Right lobe of liver (tissue), 6 donors: ENCODE measurements around the gene MED27. TPM values are rescaled to one million over a fixed set of nuclear protein-coding genes. Genes with fewer than 3 reads are reported as not detected.

Source experiments
- ATAC-seq, 4 donors: fragments of 200-7000 bp; cut with Tn5 transposase; one replicate each; pipeline ENCODE4 v1.9.1; 2020; ENCODE audit warnings: mild to moderate bottlenecking in 4 of 4, moderate library complexity in 4 of 4
- DNase-seq, 3 donors: peaks; one replicate each; pipeline ENCODE4 v3.0.0-alpha.2; 2020
- H3K27ac ChIP-seq, 3 donors: fragments of 200-600 bp; one replicate each; pipeline ENCODE4 v1.8.0; 2022
- H3K27me3 ChIP-seq, 2 donors: fragments of 200-600 bp; one replicate each; pipeline ENCODE4 v1.8.0; 2022
- H3K36me3 ChIP-seq, 4 donors: fragments of 200-600 bp; sonication (generic) in 1 of 4; one replicate each; pipeline versions ENCODE4 v1.5.1 to v1.8.0; 2017 to 2022; ENCODE audit warnings: control low read depth in 1 of 4
- H3K4me1 ChIP-seq, 4 donors: fragments of 200-600 bp; sonication (generic) in 1 of 4; one replicate each; pipeline versions ENCODE4 v1.5.1 to v1.8.0; 2017 to 2022; ENCODE audit warnings: control low read depth in 1 of 4
- H3K4me3 ChIP-seq, 3 donors: fragments of 200-600 bp; one replicate each; pipeline ENCODE4 v1.8.0; 2022
- H3K9me3 ChIP-seq, 4 donors: fragments of 200-600 bp; sonication (generic) in 1 of 4; one replicate each; pipeline versions ENCODE4 v1.5.1 to v1.8.0; 2017 to 2022; ENCODE audit warnings: control low read depth in 1 of 4
- POLR2A ChIP-seq: fragments of 450-650 bp; IDR thresholded peaks from one replicate; pipeline ENCODE4 v1.6.1; 2017; ENCODE audit warnings: antibody characterized with exemption, mild to moderate bottlenecking
- WGBS: methylation state at CpG from one replicate; pipeline ENCODE4 v1.1.6; 2018; ENCODE audit warnings: low coverage, low lambda C conversion rate; ENCODE audit not compliant: insufficient coverage; ENCODE audit errors: missing lambda C conversion rate; 5-methylcytosine and 5-hydroxymethylcytosine counted together
- intact Hi-C, 2 donors: fragments of 100-400 bp; cut with DNase I; formaldehyde crosslinking; loops; one replicate each; pipeline versions ENCODE4 v1.11.2 to v1.14.1; 2022
- total RNA-seq, 6 experiments: library from RNA; depleted of rRNA in 2 of 6; stranded (reverse); fragments of >200 nt in 2 of 6; fragmentation: NEBNext Ultra II Directional in 3 of 6; extraction: Animal tissue kit (Norgen Biotek cat#: 25700) in 3 of 6; gene quantifications; one replicate each; pipeline versions ENCODE4 v1.1.0 to v1.2.4, GENCODE V29; 2016 to 2023
- TF ChIP-seq, protein P1 (sequence below), 4 donors: fragments of 200-600 bp in 3 of 4; fragments of 450-650 bp in 1 of 4; IDR thresholded peaks; one replicate each; pipeline versions ENCODE4 v1.5.1 to v1.8.0; 2016 to 2022; ENCODE audit warnings: antibody characterized with exemption in 4 of 4, mild to moderate bottlenecking in 2 of 4
- donor health status: DM: no; HTN: yes; CAD: no.
- donor health status: DM: no; HTN: no; CAD: no.
- donor health status: DM: no; HTN: no; CAD: no.
- donor health status: DM: no; HTN: yes; CAD: no.
- donor health status: DM: no; HTN: yes; CAD: no.

Gene MED27
- total RNA-seq, 6 experiments from 2014 or later = 4.6 to 7.3 (median 6.1) TPM

DNA sequence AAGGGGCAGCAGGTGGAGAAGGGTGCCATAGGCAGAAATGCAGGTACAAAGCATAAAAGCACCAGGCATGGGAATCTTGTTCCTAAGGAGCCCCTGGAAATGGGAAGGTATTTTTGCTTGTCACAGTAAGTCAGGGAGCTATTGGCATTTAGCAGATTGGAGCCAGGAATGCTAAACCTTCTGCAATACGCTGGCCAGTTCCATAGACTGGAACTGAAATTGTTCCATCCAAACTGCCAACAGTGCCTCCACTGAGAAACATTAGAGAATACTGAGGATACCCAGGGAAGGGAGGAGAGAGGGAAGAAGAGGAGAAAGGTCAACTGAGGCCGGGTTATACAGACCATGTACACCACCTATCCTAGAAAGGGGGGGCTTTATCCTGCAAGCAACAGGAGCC lies 162.7 kb downstream of the MED27 start:
- ATAC-seq (no peak), DNase-seq (no peak)
- Histone ChIP-seq H3K27ac (no peak overlapping the region), H3K36me3 (no peaks in the 10 kb centered on the region), H3K27me3 (no peaks in the 10 kb centered on the region), H3K4me1 (no peaks in the 10 kb centered on the region), H3K4me3 (no peak overlapping the region), H3K9me3 (no peaks in the 10 kb centered on the region)
- intact Hi-C loops = no loop called here
- WGBS = 81% methylated on average over 2 of the region's 2 CpGs
- TF ChIP-seq, protein P1, sequence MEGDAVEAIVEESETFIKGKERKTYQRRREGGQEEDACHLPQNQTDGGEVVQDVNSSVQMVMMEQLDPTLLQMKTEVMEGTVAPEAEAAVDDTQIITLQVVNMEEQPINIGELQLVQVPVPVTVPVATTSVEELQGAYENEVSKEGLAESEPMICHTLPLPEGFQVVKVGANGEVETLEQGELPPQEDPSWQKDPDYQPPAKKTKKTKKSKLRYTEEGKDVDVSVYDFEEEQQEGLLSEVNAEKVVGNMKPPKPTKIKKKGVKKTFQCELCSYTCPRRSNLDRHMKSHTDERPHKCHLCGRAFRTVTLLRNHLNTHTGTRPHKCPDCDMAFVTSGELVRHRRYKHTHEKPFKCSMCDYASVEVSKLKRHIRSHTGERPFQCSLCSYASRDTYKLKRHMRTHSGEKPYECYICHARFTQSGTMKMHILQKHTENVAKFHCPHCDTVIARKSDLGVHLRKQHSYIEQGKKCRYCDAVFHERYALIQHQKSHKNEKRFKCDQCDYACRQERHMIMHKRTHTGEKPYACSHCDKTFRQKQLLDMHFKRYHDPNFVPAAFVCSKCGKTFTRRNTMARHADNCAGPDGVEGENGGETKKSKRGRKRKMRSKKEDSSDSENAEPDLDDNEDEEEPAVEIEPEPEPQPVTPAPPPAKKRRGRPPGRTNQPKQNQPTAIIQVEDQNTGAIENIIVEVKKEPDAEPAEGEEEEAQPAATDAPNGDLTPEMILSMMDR (IDR thresholded peaks at IDR 0.05) = no peak
- no peak for TF ChIP-seq POLR2A

DNA sequence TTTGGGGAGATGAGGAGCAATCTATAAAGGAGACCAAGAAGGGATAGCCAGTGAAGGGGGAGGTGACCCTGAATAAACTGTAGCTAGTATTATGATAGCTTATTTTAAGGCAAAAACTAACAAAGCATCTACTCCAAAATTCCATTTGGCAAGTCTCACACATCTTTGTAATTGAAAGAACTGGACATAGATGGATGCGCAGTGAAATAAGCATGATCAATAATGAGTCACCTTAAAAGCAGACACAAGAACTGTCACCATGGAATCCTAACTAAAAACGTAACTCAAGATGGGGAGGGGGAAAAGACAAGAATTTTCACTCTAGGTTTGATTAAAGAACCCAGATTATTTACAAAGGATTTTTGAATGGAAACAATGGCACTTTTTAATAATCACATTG lies 164.5 kb downstream of the MED27 start:
- intact Hi-C loops = no loop called here
- H3K36me3 ChIP-seq = no peaks in the 10 kb centered on the region
- H3K4me3 ChIP-seq = no peak overlapping the region
- H3K27me3 ChIP-seq = no peaks in the 10 kb centered on the region
- TF ChIP-seq POLR2A = no peak
- TF ChIP-seq, protein P1 (IDR thresholded peaks at IDR 0.05) = no peak
- 100% methylated on average over 1 of the region's 2 CpGs for WGBS
- no peaks in the 10 kb centered on the region for H3K9me3 ChIP-seq
- ATAC-seq = no peak
- H3K4me1 ChIP-seq = no peaks in the 10 kb centered on the region
- no peak overlapping the region for H3K27ac ChIP-seq
- no peak for DNase-seq

DNA sequence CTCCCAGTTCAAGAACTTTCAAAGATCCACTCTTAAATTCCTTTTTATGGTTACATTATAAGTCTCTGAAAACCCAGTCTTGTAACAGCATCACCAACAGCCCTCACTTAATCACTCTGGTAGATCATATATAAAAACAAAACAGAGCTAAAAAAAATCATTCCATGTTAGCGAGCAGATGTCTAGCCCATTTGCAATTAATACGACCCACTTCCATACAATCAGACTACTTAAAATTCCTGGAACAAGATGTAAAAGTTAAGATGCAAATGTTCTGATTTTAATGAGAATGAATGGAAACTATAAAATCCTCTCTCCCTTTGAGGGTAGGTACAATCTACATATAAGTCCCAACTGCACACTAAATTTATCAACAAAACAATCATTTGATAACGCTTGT lies 167.0 kb downstream of the MED27 start:
- intact Hi-C loops = no loop called here
- TF ChIP-seq POLR2A = no peak
- TF ChIP-seq, protein P1 (IDR thresholded peaks at IDR 0.05) = no peak
- DNase-seq (no peak), ATAC-seq (no peak)
- 92% methylated on average over 3 of the region's 3 CpGs for WGBS
- H3K9me3 ChIP-seq = no peaks in the 10 kb centered on the region
- H3K36me3 ChIP-seq = no peaks in the 10 kb centered on the region
- no peak overlapping the region for H3K4me3 ChIP-seq
- no peaks in the 10 kb centered on the region for H3K27me3 ChIP-seq
- no peaks in the 10 kb centered on the region for H3K4me1 ChIP-seq
- no peak overlapping the region for H3K27ac ChIP-seq

DNA sequence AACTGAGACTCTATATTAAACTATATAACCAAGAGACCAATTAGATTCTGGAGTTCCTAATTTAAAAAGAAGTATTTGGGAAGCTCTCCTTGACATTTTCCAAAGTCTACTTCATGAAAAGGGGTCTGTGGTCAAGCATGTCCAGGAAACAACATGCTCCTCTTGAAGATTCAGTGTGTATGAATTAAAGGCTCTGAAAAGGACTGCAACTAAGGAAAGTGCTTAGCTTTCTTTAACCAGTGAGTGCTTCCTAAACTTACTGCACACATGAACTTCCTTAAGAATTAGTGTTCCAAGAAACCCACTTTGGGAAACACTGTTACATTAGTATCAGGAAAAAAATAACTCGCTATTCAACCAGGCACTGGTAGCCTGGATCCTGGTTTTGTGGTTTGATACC lies 167.6 kb downstream of the MED27 start:
- no CpG with 5 or more reads among the region's 1 CpG for WGBS
- DNase-seq (no peak), ATAC-seq (no peak)
- H3K36me3 ChIP-seq = no peaks in the 10 kb centered on the region
- intact Hi-C loops = no loop called here
- H3K9me3 ChIP-seq = no peaks in the 10 kb centered on the region
- H3K4me1 ChIP-seq = no peaks in the 10 kb centered on the region
- no peaks in the 10 kb centered on the region for H3K27me3 ChIP-seq
- no peak overlapping the region for H3K4me3 ChIP-seq
- TF ChIP-seq, protein P1 (IDR thresholded peaks at IDR 0.05) = no peak
- no peak for TF ChIP-seq POLR2A
- H3K27ac ChIP-seq = no peak overlapping the region

DNA sequence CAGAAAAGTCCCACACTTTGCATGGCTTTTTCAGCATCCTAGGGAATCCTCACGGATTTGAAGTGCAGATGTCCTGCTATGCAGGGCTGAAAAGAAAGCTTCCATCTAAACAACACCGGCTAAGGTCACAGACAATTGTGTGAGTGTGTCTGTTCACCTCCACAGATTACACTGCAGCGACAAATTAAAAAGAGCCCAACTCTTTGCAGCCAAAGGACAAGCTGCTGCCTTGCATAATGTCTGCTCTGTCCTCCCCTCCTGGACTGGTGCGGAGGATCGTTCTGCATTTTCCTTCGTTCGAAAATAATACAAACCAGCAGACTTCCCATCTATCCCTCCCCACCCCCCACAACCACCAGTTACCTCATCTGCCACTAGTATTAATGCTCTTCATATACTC lies 169.1 kb downstream of the MED27 start:
- DNase-seq (no peak), ATAC-seq (no peak)
- H3K36me3 ChIP-seq = no peaks in the 10 kb centered on the region
- H3K27ac ChIP-seq = no peak overlapping the region
- H3K9me3 ChIP-seq = no peaks in the 10 kb centered on the region
- TF ChIP-seq, protein P1 (IDR thresholded peaks at IDR 0.05) = no peak
- no peak for TF ChIP-seq POLR2A
- H3K4me1 ChIP-seq = no peaks in the 10 kb centered on the region
- no peaks in the 10 kb centered on the region for H3K27me3 ChIP-seq
- WGBS = 91% methylated on average over 5 of the region's 7 CpGs
- H3K4me3 ChIP-seq = no peak overlapping the region
- intact Hi-C loops = no loop called here
